OCI-LY7 (cell line): ENCODE results near the gene GIPC3. TPM values are rescaled to one million over a fixed set of nuclear protein-coding genes. Genes with fewer than 3 reads are reported as not detected.

Experiments
- BruUV-seq: library from RNA; stranded (reverse); fragments of 400-500 nt; replicated peaks from 2 replicates; lab custom pipeline; 2021; lab: Mats Ljungman, UMichigan
- CTCF ChIA-PET: fragments of 300-600 bp; sonication (Branson Sonifier 250); formaldehyde crosslinking; loops from one replicate; lab custom pipeline; 2022; ENCODE audit warnings: antibody characterized with exemption; ENCODE audit not compliant: unreplicated experiment; lab: Charles Lee
- POLR2A ChIA-PET: fragments of 300-600 bp; sonication (Branson Sonifier 250); formaldehyde crosslinking; loops from one replicate; lab custom pipeline; 2022; ENCODE audit warnings: antibody characterized with exemption; lab: Charles Lee
- DNase-seq: peaks from one replicate; pipeline ENCODE4 v3.0.0-alpha.2; 2015; ENCODE audit warnings: low spot score
- H2AFZ ChIP-seq: fragments of 200-600 bp; sonication (generic), shearing (Covaris generic); 2 replicates; pipeline ENCODE4 v1.6.1; 2014; ENCODE audit warnings: mild to moderate bottlenecking, antibody characterized with exemption, low read length, moderate library complexity
- H3K27ac ChIP-seq: fragments of 200-600 bp; sonication (generic); 2 replicates; pipeline ENCODE4 v1.5.1; 2014; ENCODE audit warnings: mixed run types, low read depth, mild to moderate bottlenecking, moderate library complexity, low read length, inconsistent platforms; ENCODE audit not compliant: poor library complexity, severe bottlenecking
- H3K36me3 ChIP-seq: fragments of 200-600 bp; sonication (generic); 2 replicates; pipeline ENCODE4 v1.6.1; 2014; ENCODE audit warnings: mild to moderate bottlenecking, antibody characterized with exemption, low read length, moderate library complexity, mixed read lengths; ENCODE audit not compliant: insufficient read depth
- H3K4me1 ChIP-seq: fragments of 200-600 bp; sonication (generic); 2 replicates; pipeline ENCODE4 v1.5.1; 2014; ENCODE audit warnings: mild to moderate bottlenecking, low read length; ENCODE audit not compliant: insufficient read depth, poor library complexity, severe bottlenecking
- H3K4me2 ChIP-seq: fragments of 200-600 bp; sonication (generic); 2 replicates; pipeline ENCODE4 v1.6.1; 2014; ENCODE audit warnings: mild to moderate bottlenecking, low read length
- H3K4me3 ChIP-seq: fragments of 200-600 bp; sonication (generic); 2 replicates; pipeline ENCODE4 v1.5.1; 2014; ENCODE audit warnings: mild to moderate bottlenecking, low read depth, low read length; ENCODE audit not compliant: poor library complexity, severe bottlenecking
- H3K79me2 ChIP-seq: fragments of 200-600 bp; sonication (generic); 2 replicates; pipeline ENCODE4 v1.6.1; 2016; ENCODE audit warnings: low read depth, mild to moderate bottlenecking, low read length, moderate library complexity, mixed read lengths; ENCODE audit not compliant: insufficient read depth
- H3K9me2 ChIP-seq: fragments of 200-600 bp; sonication (generic); 2 replicates; pipeline ENCODE4 v1.6.1; 2016; ENCODE audit warnings: mild to moderate bottlenecking, low read length, mixed read lengths; ENCODE audit not compliant: insufficient read depth
- H3K9me3 ChIP-seq: fragments of 200-600 bp; sonication (generic); 2 replicates; pipeline ENCODE4 v1.6.1; 2014; ENCODE audit warnings: mild to moderate bottlenecking, mixed run types, low read length, mixed read lengths
- H4K20me1 ChIP-seq: fragments of 200-600 bp; sonication (generic); 2 replicates; pipeline ENCODE4 v1.6.1; 2014; ENCODE audit warnings: mild to moderate bottlenecking, antibody characterized with exemption, low read length, moderate library complexity, mixed read lengths; ENCODE audit not compliant: insufficient read depth
- EZH2phosphoT487 ChIP-seq: fragments of 200-600 bp; sonication (generic); IDR thresholded peaks from 2 replicates; pipeline ENCODE4 v1.6.1; 2018; ENCODE audit warnings: low read depth, borderline replicate concordance, mild to moderate bottlenecking, mixed run types, antibody characterized with exemption, low read length, moderate library complexity, mixed read lengths
- intact Hi-C: fragments of 100-400 bp; cut with micrococcal nuclease; formaldehyde crosslinking; loops from one replicate; pipeline ENCODE4 v1.10.0; 2022; ENCODE audit not compliant: unreplicated experiment
- total RNA-seq, 2 experiments: library from RNA; depleted of rRNA in 1 of 2; stranded (reverse); fragments of >200 nt in 1 of 2; shearing (Covaris generic) in 1 of 2; gene quantifications; 2 replicates each; pipeline ENCODE4 v1.2.3, GENCODE V29; 2014 to 2022
- TF ChIP-seq, protein P1 (sequence below): fragments of 200-600 bp; sonication (generic); conservative IDR thresholded peaks from 2 replicates; pipeline ENCODE4 v1.5.1; 2014; ENCODE audit warnings: mild to moderate bottlenecking, antibody characterized with exemption, low read length, moderate library complexity, mixed read lengths

Gene GIPC3
- total RNA-seq, 2 experiments from 2014 or later = not detected

DNA sequence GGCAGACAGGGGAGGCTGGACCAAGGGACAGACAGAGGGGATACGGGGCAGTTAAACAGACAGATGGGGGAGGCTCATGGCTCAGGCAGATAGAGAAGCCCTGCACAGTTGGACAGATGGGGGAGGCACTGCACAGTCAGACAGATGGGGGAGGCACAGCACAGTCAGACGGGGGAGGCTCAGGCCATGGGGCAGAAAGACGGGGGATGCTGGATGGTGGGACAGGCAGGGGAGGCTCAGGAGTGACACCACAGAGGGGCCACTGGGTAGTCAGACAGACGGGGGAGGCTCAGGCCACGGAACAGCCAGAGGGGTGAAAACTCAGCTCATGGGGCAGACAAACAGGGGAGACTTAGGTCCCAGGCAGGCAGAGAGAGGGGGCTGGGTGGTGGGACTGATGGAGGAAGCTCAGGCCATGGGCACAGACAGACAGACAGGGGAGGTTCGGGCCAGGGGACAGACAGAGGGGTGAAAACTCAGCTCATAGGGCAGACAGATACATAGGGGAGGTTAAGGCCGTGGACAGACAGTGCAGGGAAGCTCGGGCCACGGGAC, 28.8 kb upstream of the GIPC3 start:
- H3K4me3 ChIP-seq = peak overlapping the region; percentile 72
- peaks cover 78% of the 10 kb centered on the region for H3K4me1 ChIP-seq
- H2AFZ ChIP-seq = no peak overlapping the region
- no peaks in the 10 kb centered on the region for H3K9me2 ChIP-seq
- peaks cover 41% of the 10 kb centered on the region; the same call in 1 of the 2 replicates for H3K79me2 ChIP-seq
- no TSS peak for BruUV-seq
- peak overlapping the region; percentile 21 for H3K27ac ChIP-seq
- POLR2A ChIA-PET = interaction anchor here (0.6 to 1.6 kb wide), 5 partner anchors 17 to 1145 kb away, joined by 3 to 5 read pairs (median 4); no protein-coding TSS in a partner anchor
- H3K36me3 ChIP-seq = no peaks in the 10 kb centered on the region; the same call in 1 of the 2 replicates
- H3K4me2 ChIP-seq = peak overlapping the region; percentile 70
- intact Hi-C loops = no loop called here
- no peak for DNase-seq
- H3K9me3 ChIP-seq = no peaks in the 10 kb centered on the region
- CTCF ChIA-PET = interaction anchor here (0.9 kb wide), 1 partner anchor 12 kb away, joined by 3 read pairs; no protein-coding TSS in a partner anchor
- 0 out of 2 replicates have a peak, but pooled peaks cover 4% of the 10 kb centered on the region for H4K20me1 ChIP-seq
- TF ChIP-seq, protein P1, sequence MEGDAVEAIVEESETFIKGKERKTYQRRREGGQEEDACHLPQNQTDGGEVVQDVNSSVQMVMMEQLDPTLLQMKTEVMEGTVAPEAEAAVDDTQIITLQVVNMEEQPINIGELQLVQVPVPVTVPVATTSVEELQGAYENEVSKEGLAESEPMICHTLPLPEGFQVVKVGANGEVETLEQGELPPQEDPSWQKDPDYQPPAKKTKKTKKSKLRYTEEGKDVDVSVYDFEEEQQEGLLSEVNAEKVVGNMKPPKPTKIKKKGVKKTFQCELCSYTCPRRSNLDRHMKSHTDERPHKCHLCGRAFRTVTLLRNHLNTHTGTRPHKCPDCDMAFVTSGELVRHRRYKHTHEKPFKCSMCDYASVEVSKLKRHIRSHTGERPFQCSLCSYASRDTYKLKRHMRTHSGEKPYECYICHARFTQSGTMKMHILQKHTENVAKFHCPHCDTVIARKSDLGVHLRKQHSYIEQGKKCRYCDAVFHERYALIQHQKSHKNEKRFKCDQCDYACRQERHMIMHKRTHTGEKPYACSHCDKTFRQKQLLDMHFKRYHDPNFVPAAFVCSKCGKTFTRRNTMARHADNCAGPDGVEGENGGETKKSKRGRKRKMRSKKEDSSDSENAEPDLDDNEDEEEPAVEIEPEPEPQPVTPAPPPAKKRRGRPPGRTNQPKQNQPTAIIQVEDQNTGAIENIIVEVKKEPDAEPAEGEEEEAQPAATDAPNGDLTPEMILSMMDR = no peak
- TF ChIP-seq EZH2phosphoT487 = no peak

DNA sequence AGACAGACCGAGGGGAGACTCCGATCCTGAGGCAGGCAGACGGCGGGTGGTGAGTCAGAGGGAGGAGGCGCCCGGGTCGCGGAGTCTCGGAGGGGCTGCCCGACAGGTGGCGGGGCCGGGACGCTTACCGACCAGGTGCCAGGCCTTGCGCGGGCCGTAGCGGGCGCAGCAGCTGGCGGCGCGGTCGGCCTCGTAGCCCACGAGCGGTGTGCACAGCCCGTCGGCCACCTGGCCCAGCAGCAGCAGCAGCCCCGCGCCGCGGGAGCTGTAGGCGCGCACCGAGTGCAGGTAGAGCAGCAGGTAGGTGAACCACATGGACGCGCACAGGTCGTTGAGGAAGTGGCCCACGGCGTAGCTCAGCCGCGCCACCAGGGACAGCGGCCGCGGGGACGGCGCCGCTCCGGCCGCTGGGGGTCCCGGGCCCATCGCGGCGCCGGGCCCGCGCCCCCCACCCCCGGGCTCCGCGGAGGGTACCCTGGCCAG, 28.3 kb upstream of the GIPC3 start:
- Histone ChIP-seq H3K9me3 (no peaks in the 10 kb centered on the region), H3K79me2 (peaks cover 41% of the 10 kb centered on the region; the same call in 1 of the 2 replicates), H3K4me1 (peaks cover 78% of the 10 kb centered on the region), H3K4me2 (peak overlapping the region; percentile 70), H2AFZ (no peak overlapping the region), H3K27ac (peak overlapping the region; percentile 21), H3K4me3 (peak overlapping the region; percentile 72), H4K20me1 (0 out of 2 replicates have a peak, but pooled peaks cover 4% of the 10 kb centered on the region), H3K9me2 (no peaks in the 10 kb centered on the region), H3K36me3 (no peaks in the 10 kb centered on the region; the same call in 1 of the 2 replicates)
- peak; percentile 65 for DNase-seq
- BruUV-seq = no TSS peak
- CTCF ChIA-PET = interaction anchor here (0.9 kb wide), 1 partner anchor 12 kb away, joined by 3 read pairs; no protein-coding TSS in a partner anchor
- intact Hi-C loops = loop anchor here (1.0 kb wide), 1 partner anchor 15 kb away; the partner anchor contains the start of gene HMG20B
- TF ChIP-seq, protein P1 = 0 out of 2 replicates have a peak, but pooled peaks have one; percentile 28
- TF ChIP-seq EZH2phosphoT487 = no peak
- POLR2A ChIA-PET = interaction anchor here (0.6 to 1.6 kb wide), 5 partner anchors 17 to 1144 kb away, joined by 3 to 5 read pairs (median 4); no protein-coding TSS in a partner anchor
